Endodermal cell (in vitro differentiated cells): Measurements from ENCODE around the gene STC2. TPM values are rescaled to one million over a fixed set of nuclear protein-coding genes. Genes with fewer than 3 reads are reported as not detected.

Experiments
- DNase-seq: peaks from one replicate; pipeline ENCODE4 v3.0.0-alpha.2; 2017
- H3K27ac ChIP-seq: 2 replicates; pipeline ENCODE4 v1.5.1; 2013; ENCODE audit warnings: mild to moderate bottlenecking, low read depth, low read length, moderate library complexity
- H3K27me3 ChIP-seq: 2 replicates; pipeline ENCODE4 v1.6.1; 2013; ENCODE audit warnings: mild to moderate bottlenecking, low read length, moderate library complexity; ENCODE audit not compliant: insufficient read depth, control insufficient read depth, poor library complexity, severe bottlenecking
- H3K36me3 ChIP-seq: 2 replicates; pipeline ENCODE4 v1.7.0; 2013; ENCODE audit warnings: mild to moderate bottlenecking, low read length, moderate library complexity; ENCODE audit not compliant: control insufficient read depth, insufficient read depth
- H3K4me1 ChIP-seq: one replicate; pipeline ENCODE4 v1.7.0; 2013; ENCODE audit warnings: low read length; ENCODE audit not compliant: control insufficient read depth, insufficient read depth
- H3K4me3 ChIP-seq: 2 replicates; pipeline ENCODE4 v1.5.1; 2013; ENCODE audit warnings: mild to moderate bottlenecking, low read length, moderate library complexity
- H3K9ac ChIP-seq: 2 replicates; pipeline ENCODE4 v1.6.1; 2013; ENCODE audit warnings: mild to moderate bottlenecking, low read length, moderate library complexity; ENCODE audit not compliant: poor library complexity, severe bottlenecking; ENCODE audit errors: extremely low read depth
- H3K9me3 ChIP-seq: 2 replicates; pipeline ENCODE4 v1.6.1; 2013; ENCODE audit warnings: mild to moderate bottlenecking, low read length, moderate library complexity; ENCODE audit not compliant: control insufficient read depth
- H3K27ac Mint-ChIP-seq: 2 replicates; pipeline ENCODE4 v1.8.0; 2020; ENCODE audit warnings: mixed read lengths
- H3K27me3 Mint-ChIP-seq: 2 replicates; pipeline ENCODE4 v1.8.0; 2021; ENCODE audit warnings: mild to moderate bottlenecking, mixed read lengths; ENCODE audit not compliant: insufficient read depth
- H3K36me3 Mint-ChIP-seq: 2 replicates; pipeline ENCODE4 v1.8.0; 2020; ENCODE audit warnings: low read depth, mixed read lengths
- H3K4me1 Mint-ChIP-seq: 2 replicates; pipeline ENCODE4 v1.8.0; 2020; ENCODE audit warnings: mixed read lengths
- H3K4me3 Mint-ChIP-seq: 2 replicates; pipeline ENCODE4 v1.8.0; 2020; ENCODE audit warnings: mild to moderate bottlenecking, moderate library complexity, mixed read lengths
- H3K9me3 Mint-ChIP-seq: 2 replicates; pipeline ENCODE4 v1.8.0; 2020; ENCODE audit warnings: mild to moderate bottlenecking, mixed read lengths
- CTCF ChIP-seq: fragments of 200-600 bp; sonication (generic); conservative IDR thresholded peaks from 2 replicates; pipeline ENCODE4 v1.5.0; 2021; ENCODE audit warnings: antibody characterized with exemption, mild to moderate bottlenecking
- WGBS, 2 experiments: methylation state at CpG; one replicate each; pipeline versions ENCODE4 v1.1.5 to v1.1.7; 2013; ENCODE audit warnings: missing lambda C conversion rate in 2 of 2, mixed read lengths in 1 of 2; ENCODE audit not compliant: insufficient coverage in 1 of 2, insufficient read length in 1 of 2; 5-methylcytosine and 5-hydroxymethylcytosine counted together
- total RNA-seq, 2 donors: library from RNA; stranded (reverse); fragmentation: NEBNext Ultra II Directional in 1 of 2; extraction: Animal tissue kit (Norgen Biotek cat#: 25700) in 1 of 2; gene quantifications; 2 replicates in 1 of 2; 3 replicates in 1 of 2; pipeline ENCODE4 v1.2.1, GENCODE V29; 2021

The STC2 gene
- total RNA-seq, 2 donors from 2014 or later = 4.6 to 4.8 TPM

GRCh38 chr5:173342813-173343755 is 14.9 kb upstream of the STC2 start:
- Mint-ChIP-seq H3K9me3 (no peaks in the 10 kb centered on the region), H3K4me3 (no peak overlapping the region), H3K27me3 (no peaks in the 10 kb centered on the region), H3K36me3 (no peaks in the 10 kb centered on the region), H3K4me1 (peaks cover 4% of the 10 kb centered on the region), H3K27ac (no peak overlapping the region)
- Histone ChIP-seq H3K27ac (no peak overlapping the region), H3K4me1 (no peaks in the 10 kb centered on the region), H3K9ac (no peak overlapping the region), H3K36me3 (no peaks in the 10 kb centered on the region), H3K9me3 (no peaks in the 10 kb centered on the region), H3K27me3 (no peaks in the 10 kb centered on the region), H3K4me3 (no peak overlapping the region)
- peak; percentile 36 for DNase-seq
- WGBS, 2 experiments = 94 to 96% methylated on average over 10 to 13 of the region's 13 CpGs
- no peak for TF ChIP-seq CTCF

GRCh38 chr5:173341961-173342430 is 13.8 kb upstream of the STC2 start:
- no peaks in the 10 kb centered on the region for H3K9me3 Mint-ChIP-seq

GRCh38 chr5:173340984-173341383 is 12.8 kb upstream of the STC2 start:
- Histone ChIP-seq H3K36me3 (no peaks in the 10 kb centered on the region), H3K9ac (no peak overlapping the region), H3K9me3 (no peaks in the 10 kb centered on the region), H3K27me3 (no peaks in the 10 kb centered on the region), H3K4me3 (no peak overlapping the region), H3K4me1 (no peaks in the 10 kb centered on the region), H3K27ac (no peak overlapping the region)
- no peak for DNase-seq
- no peaks in the 10 kb centered on the region for H3K36me3 Mint-ChIP-seq
- TF ChIP-seq CTCF = no peak
- no peak overlapping the region for H3K27ac Mint-ChIP-seq
- WGBS, 2 experiments = 87 to 89% methylated on average over 6 of the region's 6 CpGs
- peaks cover 4% of the 10 kb centered on the region for H3K4me1 Mint-ChIP-seq
- H3K9me3 Mint-ChIP-seq = no peaks in the 10 kb centered on the region
- H3K27me3 Mint-ChIP-seq = peaks cover 5% of the 10 kb centered on the region
- no peak overlapping the region for H3K4me3 Mint-ChIP-seq

More at GRCh38 chr5:173341961-173342430, 13.8 kb upstream of the STC2 start:
- no peak overlapping the region for H3K9ac ChIP-seq
- WGBS, 2 experiments = 71 to 100% methylated on average over 1 to 7 of the region's 7 CpGs
- no peak overlapping the region for H3K4me3 ChIP-seq
- Mint-ChIP-seq H3K4me1 (peaks cover 4% of the 10 kb centered on the region), H3K4me3 (no peak overlapping the region), H3K36me3 (no peaks in the 10 kb centered on the region), H3K27me3 (no peaks in the 10 kb centered on the region), H3K27ac (no peak overlapping the region)
- DNase-seq = peak; percentile 73
- no peaks in the 10 kb centered on the region for H3K27me3 ChIP-seq
- H3K4me1 ChIP-seq = no peaks in the 10 kb centered on the region
- no peaks in the 10 kb centered on the region for H3K9me3 ChIP-seq
- H3K36me3 ChIP-seq = no peaks in the 10 kb centered on the region
- no peak for TF ChIP-seq CTCF
- H3K27ac ChIP-seq = no peak overlapping the region
